NCI-H2227 (cell line): ENCODE measurements around the gene DNHD1.
A peak's percentile ranks its signal among the peaks of the same experiment; 100 is the strongest.

Experiments used
- DNase-seq: peaks from one replicate; lab custom pipeline; 2025; ENCODE audit not compliant: unreplicated experiment; lab: John Stamatoyannopoulos, UW

Gene DNHD1

GRCh38 chr11:6608726-6609501 is 111.8 kb downstream of the DNHD1 start:
- no peak for DNase-seq

DNA sequence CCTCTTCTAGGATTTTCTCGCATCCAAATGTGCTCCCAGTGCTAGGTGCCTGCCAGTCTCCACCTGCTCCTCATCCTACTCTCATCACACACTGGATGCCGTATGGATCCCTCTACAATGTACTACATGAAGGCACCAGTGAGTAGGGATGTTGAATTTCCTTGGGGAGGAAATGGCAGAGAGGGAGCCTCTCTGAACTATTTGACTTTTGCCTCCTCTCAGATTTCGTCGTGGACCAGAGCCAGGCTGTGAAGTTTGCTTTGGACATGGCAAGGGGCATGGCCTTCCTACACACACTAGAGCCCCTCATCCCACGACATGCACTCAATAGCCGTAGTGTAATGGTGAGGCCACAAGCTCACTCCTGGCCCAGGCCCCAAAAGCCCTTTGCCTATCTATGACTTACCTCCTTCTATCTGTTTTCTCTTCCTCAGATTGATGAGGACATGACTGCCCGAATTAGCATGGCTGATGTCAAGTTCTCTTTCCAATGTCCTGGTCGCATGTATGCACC is 112.5 kb downstream of the DNHD1 start:
- no peak for DNase-seq

GRCh38 chr11:6610591-6610990 is 113.5 kb downstream of the DNHD1 start:
- DNase-seq = no peak

DNA sequence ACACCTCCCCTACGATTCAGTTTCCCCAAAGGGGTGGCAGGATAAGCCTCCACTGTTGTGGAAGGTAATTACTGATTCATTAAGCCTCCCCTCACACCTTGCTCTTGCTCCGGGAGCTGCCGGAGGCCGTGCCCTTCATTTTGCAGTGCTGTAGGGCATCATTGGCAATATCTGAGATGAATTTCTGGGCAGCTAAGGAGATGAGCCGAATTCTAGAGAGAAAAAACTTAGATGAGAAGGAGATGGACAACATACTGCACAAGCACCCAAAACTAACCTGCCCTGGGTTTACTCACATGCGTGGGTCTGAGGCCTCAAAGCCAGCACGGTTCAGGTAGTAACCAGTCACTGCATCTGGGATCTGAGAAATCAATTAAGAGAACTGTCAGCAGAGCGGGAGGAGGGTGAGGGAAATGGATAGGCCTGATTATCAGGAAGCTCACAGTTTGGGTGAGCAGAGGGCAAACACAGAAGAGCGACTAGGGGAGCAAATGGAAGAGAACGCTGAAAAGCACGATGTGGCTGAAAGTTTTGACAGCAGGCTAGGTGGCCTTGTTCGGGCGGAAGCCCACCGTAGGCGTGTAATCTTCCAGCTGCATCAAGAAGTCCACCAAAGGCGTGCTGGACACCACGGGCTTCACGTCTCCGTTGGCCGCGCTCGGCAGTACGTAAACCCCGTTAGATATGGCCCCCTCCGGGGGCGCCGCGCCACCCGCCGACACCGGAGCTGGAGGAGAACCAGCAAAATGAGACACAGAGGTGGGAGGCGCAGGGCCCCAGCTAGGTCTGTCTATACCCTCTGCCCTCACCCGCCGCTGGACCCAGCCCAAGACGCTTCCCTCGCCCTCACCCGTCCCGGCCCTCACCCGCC is 114.2 kb downstream of the DNHD1 start:
- DNase-seq = peak; percentile 57

GRCh38 chr11:6611963-6612212 is 114.8 kb downstream of the DNHD1 start:
- DNase-seq = no peak

GRCh38 chr11:6612213-6613041 is 115.3 kb downstream of the DNHD1 start, which contains the start of gene TAF10:
Gene TAF10, minus strand, starts transcription at chr11:6612216. Its CDS starts 27 bp downstream, at chr11:6612189.
- DNase-seq = peak; percentile 98

GRCh38 chr11:6613496-6613895 is 116.4 kb downstream of the DNHD1 start:
- DNase-seq = no peak

- no peak for DNase-seq
These were observed 117.4 kb downstream of the DNHD1 start for GRCh38 chr11:6614446-6614845.

- DNase-seq = no peak
These were observed 118.0 kb downstream of the DNHD1 start for GRCh38 chr11:6615046-6615445.

DNA sequence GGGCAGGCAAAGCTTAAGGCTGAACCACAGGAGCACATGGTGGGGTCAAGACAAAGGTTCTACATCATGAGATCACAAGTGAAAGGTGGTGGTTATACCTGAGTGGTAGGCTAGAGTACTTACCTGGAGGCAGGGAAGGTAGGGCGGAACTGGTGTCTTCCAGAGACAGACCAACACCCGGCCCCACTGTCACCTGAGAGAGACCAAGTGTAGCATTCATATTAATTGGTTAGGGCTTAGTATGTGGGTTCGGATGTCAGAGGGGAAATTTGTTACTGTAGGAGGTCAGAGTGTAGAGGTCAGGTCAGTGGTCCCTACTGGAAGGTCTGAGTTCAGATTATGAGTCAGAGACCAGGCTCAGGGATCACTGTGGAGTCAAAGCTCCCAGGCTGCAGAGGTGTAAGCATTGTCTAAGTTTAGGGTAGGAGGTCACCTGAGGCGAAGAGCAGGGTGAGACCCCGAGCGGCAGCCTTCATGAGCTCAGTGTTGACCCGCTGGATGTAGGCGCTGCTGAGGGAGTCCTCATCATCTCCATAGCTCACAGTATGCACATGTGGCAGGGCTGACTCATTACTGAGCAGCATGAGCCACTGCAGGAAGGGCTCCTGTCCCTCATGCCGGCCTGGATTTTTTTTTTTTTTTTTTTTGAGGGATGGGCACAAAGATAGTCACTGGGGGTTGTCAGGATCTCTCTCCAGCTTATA is 119.0 kb downstream of the DNHD1 start:
- no peak for DNase-seq

DNA sequence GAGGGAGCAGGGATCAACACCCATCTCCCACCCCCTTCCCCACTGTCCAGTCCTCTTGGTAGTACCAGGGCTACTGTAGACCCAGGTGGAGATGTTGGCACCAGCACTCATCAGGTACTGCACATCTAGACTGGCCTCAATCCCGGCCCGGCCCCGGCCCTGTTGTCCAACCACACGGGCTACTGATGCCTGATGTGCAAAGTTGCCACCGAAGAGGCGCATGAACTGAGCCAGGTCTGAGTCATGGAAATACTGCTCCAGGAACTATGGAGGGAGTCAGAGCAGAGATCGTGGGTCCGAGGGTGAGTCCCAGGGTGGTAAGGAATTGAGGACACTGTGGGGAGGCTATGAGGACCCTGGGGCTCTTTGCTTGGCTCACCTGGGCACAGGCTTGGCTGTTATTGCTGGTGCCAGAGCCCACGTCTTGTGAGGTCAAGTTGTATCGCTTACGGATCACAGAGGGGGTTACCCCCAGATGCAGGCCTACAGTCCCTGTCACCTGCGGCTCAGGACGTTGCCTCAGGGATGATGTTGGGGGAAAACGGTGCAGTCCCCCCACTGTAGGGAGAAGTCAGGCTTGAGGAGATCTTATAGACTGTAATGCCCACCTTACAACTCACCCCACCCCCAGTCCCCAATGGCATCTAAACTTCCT is 119.6 kb downstream of the DNHD1 start:
- DNase-seq = no peak

- no peak for DNase-seq
These were observed 120.3 kb downstream of the DNHD1 start for GRCh38 chr11:6617315-6617781.

DNA sequence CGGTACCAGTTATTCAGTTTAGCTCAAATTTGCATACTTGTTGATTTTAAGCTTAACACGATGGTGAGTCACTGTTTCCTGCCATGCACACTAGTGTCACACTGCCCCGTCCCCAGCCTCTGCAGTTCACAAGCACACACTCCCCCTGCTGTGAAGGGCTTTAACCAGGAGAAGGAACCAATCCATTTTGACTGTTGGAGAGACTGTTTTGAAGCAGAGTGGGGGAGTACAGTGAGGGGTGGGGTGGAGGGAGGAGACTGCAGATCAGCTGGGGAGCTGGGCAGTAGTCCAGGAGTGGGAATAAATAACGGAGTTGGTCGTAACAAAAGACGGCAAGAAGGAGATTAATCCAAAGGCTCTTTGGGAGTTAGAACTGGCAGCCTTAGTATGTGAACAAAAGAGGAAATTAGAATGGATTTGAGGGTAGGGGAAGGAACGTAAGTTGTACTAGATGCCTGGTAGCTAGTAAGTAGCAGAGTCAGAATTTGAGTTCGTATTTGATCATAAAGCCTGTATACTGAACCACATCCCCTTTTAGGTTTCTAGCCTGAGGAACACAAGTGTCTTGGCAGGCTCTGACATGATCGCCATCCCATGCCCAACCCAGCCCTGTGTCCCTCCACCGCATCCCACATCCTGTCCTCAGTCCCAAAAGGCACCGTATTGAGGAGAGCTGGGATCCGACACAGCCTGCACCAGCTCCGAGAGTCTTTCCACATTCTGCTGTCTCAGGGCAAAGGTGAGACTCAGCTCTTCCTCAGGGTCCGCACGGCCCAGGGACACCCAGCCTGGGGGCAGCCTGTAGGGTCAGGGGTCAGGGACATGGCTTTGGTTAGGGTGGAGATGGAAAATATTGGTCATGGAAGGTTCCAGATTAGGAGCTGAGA is 121.3 kb downstream of the DNHD1 start:
- peak; percentile 32 for DNase-seq

DNA sequence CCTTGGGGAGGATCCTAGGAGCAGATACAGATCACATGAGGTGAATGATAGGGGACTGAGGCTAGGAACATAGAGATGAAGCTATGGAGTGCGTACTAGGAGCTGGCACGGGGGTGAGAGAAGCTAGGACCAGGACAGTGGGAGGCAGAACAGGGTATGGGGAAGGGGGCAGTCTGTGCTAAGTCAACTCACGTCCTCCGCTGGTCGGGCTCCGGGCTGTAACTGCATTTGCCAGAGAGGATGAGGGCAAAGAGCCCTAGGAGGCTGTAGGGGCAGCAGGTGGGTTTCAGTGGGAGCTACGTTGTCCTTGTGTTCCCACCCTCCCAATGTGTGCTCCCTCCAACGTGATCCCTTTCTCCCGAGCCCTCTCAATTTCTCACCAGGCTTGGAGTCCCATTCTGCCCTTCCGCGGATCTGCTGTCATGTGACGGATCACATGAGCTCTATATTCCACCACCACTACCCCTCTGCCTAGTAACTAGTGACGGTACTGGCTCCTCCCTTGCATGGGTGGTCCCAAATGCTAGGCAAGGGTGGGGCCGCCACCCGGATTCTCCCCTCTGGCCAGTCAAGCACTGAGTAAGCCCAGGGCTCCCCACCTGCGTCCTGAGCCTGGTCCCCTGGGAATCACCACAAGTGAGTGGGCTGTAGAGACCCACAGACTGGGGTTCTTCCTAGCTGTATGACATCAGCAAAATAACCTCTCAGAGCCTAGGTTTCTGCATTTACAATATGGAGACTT is 122.1 kb downstream of the DNHD1 start, which contains the start of gene TPP1:
Gene TPP1 (minus strand): TSS at position 419 of the 742 bp plus-strand sequence. CDS start 22 bp downstream, at position 397.
- peak; percentile 98 for DNase-seq

DNA sequence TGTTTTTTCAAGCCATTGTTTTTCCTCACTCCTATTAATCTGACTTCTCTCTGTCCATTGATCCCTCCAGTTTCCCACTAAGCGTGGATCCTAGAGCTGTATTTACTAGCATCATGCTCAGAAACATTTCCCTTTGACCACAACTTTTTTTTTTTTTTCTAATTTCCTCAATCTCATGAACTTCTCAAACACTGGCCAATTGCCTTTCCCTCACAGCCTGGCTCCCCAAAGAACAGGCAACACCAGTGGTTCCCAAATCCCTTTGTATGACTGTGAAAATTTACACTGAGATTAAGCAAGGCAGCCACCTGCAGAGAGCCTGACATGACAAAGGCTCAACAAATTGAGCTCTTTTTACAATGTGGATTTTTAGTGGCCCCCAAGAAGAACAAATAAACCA is 123.6 kb downstream of the DNHD1 start:
- DNase-seq = no peak
